Thymus (tissue), 11 donors: Measurements from ENCODE around the gene GTF2A2. TPM values are rescaled to one million over a fixed set of nuclear protein-coding genes. Genes with fewer than 3 reads are reported as not detected.

Experiments
- DNase-seq, 9 donors: peaks; one replicate each; pipeline ENCODE4 v3.0.0-alpha.2; 2013; ENCODE audit warnings: low spot score in 9 of 9, low read depth in 6 of 9, missing footprints in 1 of 9
- H3K27ac ChIP-seq, 2 donors: one replicate each; pipeline ENCODE4 v1.5.1; 2013; ENCODE audit warnings: control low read depth in 1 of 2, low read depth in 1 of 2, low read length in 1 of 2, mild to moderate bottlenecking in 1 of 2, moderate library complexity in 1 of 2
- H3K27me3 ChIP-seq, 2 donors: one replicate each; pipeline ENCODE4 v1.5.1; 2013; ENCODE audit warnings: low read length in 1 of 2; ENCODE audit not compliant: control insufficient read depth in 2 of 2, insufficient read depth in 1 of 2
- H3K36me3 ChIP-seq, 2 donors: one replicate each; pipeline ENCODE4 v1.5.1; 2013; ENCODE audit warnings: low read length in 1 of 2, mild to moderate bottlenecking in 1 of 2, moderate library complexity in 1 of 2; ENCODE audit not compliant: control insufficient read depth in 2 of 2, insufficient read depth in 2 of 2
- H3K4me1 ChIP-seq, 2 donors: one replicate each; pipeline ENCODE4 v1.5.1; 2013; ENCODE audit warnings: low read length in 2 of 2; ENCODE audit not compliant: control insufficient read depth in 2 of 2, insufficient read depth in 2 of 2
- H3K4me3 ChIP-seq, 2 donors: one replicate each; pipeline ENCODE4 v1.5.1; 2013; ENCODE audit warnings: low read length in 2 of 2, control low read depth in 1 of 2, mild to moderate bottlenecking in 1 of 2
- H3K9me3 ChIP-seq, 2 donors: one replicate each; pipeline ENCODE4 v1.5.1; 2013; ENCODE audit warnings: low read length in 1 of 2, mild to moderate bottlenecking in 1 of 2; ENCODE audit not compliant: control insufficient read depth in 2 of 2, insufficient read depth in 1 of 2
- WGBS: extraction: QIAGEN DNeasy Blood & Tissue Kit; methylation state at CpG from one replicate; pipeline ENCODE4 v1.1.7; 2013; 5-methylcytosine and 5-hydroxymethylcytosine counted together
- polyA plus RNA-seq: library from polyadenylated mRNA; stranded (reverse); fragments of 200-250 nt; gene quantifications from one replicate; pipeline ENCODE4 v1.2.3, GENCODE V29; 2013
- total RNA-seq: library from RNA; stranded (reverse); fragments of 120-200 nt; gene quantifications from one replicate; pipeline ENCODE4 v1.2.4, GENCODE V29; 2013
- donor health status: healthy.

GTF2A2 gene
- total and polyA plus RNA-seq, 2 donors, result 90.2 to 150 TPM

DNA sequence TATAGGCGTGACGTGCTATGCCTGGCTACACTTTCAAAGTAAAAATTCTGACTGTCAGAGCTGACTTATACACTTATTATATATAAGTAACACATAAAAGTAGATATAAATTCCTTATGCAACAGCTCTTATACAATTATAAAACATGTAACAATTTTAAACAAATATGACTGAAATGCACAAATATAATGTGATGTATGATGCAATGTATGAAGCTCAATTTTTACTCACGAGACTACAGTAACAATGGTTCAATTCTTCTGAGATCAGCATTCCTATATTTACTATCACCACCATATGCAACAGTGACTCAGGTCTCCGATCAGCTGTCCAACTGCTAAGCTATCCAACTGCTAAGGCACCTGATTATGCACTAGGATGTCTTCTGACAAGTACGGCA lies 23.6 kb upstream of the GTF2A2 start:
- no peak for DNase-seq
- H3K27me3 ChIP-seq, result no peaks in the 10 kb centered on the region
- peaks cover 35 to 55% of the 10 kb centered on the region in 2 donors for H3K36me3 ChIP-seq
- H3K4me1 ChIP-seq, result no peaks in the 10 kb centered on the region
- H3K9me3 ChIP-seq, result no peaks in the 10 kb centered on the region
- no peak overlapping the region for H3K27ac ChIP-seq
- WGBS, result 98% methylated on average over 4 of the region's 5 CpGs
- no peak overlapping the region for H3K4me3 ChIP-seq

GRCh38 chr15:59680346-59680745 lies 23.0 kb upstream of the GTF2A2 start:
- WGBS, result over 99% methylated on average over 6 of the region's 6 CpGs
- peaks cover 37 to 60% of the 10 kb centered on the region in 2 donors for H3K36me3 ChIP-seq

GRCh38 chr15:59678620-59679019 lies 21.3 kb upstream of the GTF2A2 start:
- no peak overlapping the region for H3K27ac ChIP-seq
- H3K4me1 ChIP-seq, result no peaks in the 10 kb centered on the region
- H3K27me3 ChIP-seq, result no peaks in the 10 kb centered on the region
- H3K36me3 ChIP-seq, result peaks cover 42 to 68% of the 10 kb centered on the region in 2 donors
- no peak overlapping the region for H3K4me3 ChIP-seq
- no peak for DNase-seq
- 89% methylated on average over 1 of the region's 1 CpG for WGBS
- no peaks in the 10 kb centered on the region for H3K9me3 ChIP-seq

More at GRCh38 chr15:59680346-59680745, 23.0 kb upstream of the GTF2A2 start:
- Histone ChIP-seq H3K27me3 (no peaks in the 10 kb centered on the region), H3K27ac (no peak overlapping the region), H3K4me1 (no peaks in the 10 kb centered on the region), H3K4me3 (no peak overlapping the region), H3K9me3 (no peaks in the 10 kb centered on the region)
- no peak for DNase-seq

DNA sequence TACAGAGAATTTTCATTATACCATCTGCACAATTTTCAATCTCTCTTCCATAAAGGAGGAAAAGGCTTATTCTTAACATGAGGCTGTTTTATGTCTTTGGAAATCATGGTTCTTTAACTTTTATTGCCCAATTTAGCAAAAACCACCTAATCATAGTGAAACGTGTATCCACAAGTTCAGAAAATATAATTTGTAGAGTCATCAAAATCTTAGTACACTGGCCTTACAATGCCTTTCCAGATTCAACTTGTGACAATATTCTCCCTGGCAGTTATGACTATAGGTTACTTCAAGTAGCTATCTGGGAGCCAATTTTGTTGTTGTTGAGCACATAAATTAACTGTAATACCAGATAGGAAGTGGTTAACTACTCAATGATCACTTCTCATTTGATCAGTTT lies 20.9 kb upstream of the GTF2A2 start:
- WGBS, result 96% methylated on average over 1 of the region's 1 CpG
- Histone ChIP-seq H3K27ac (no peak overlapping the region), H3K4me3 (no peak overlapping the region), H3K36me3 (peaks cover 46 to 72% of the 10 kb centered on the region in 2 donors), H3K27me3 (no peaks in the 10 kb centered on the region), H3K9me3 (no peaks in the 10 kb centered on the region), H3K4me1 (no peaks in the 10 kb centered on the region)
- DNase-seq, result no peak

- Histone ChIP-seq H3K27me3 (no peaks in the 10 kb centered on the region), H3K9me3 (no peaks in the 10 kb centered on the region), H3K4me3 (no peak overlapping the region), H3K4me1 (no peaks in the 10 kb centered on the region), H3K27ac (no peak overlapping the region), H3K36me3 (peaks cover 51 to 81% of the 10 kb centered on the region in 2 donors)
- 99% methylated on average over 23 of the region's 23 CpGs for WGBS
- no peak for DNase-seq
Observed at GRCh38 chr15:59676565-59676964, 19.2 kb upstream of the GTF2A2 start.

- H3K36me3 ChIP-seq, result peaks cover 40 to 76% of the 10 kb centered on the region in 2 donors
- H3K4me1 ChIP-seq, result no peaks in the 10 kb centered on the region
- DNase-seq, result no peak
- H3K4me3 ChIP-seq, result no peak overlapping the region
- no peak overlapping the region for H3K27ac ChIP-seq
- 97% methylated on average over 3 of the region's 3 CpGs for WGBS
- no peaks in the 10 kb centered on the region for H3K9me3 ChIP-seq
- H3K27me3 ChIP-seq, result no peaks in the 10 kb centered on the region
Observed at GRCh38 chr15:59674361-59674877, 17.1 kb upstream of the GTF2A2 start.

DNA sequence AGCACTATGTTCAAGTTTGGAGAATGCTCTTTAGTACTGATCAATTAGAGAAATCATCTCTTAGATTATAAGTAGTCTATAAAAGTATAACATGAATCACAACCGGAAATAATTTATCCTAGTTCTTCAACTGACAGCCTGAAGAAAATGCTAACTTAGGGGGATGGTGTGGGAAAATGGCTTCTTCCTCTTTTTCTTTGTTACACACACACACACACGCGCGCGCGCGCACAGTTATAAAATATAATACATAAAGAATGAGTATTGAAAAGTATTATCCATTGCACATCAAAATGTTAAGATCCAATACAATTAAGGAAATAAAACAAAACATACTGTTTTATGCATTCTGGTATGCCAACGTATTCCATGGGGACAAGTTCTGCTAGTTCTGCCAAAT lies 11.2 kb upstream of the GTF2A2 start:
- peaks cover 26 to 67% of the 10 kb centered on the region in 2 donors for H3K36me3 ChIP-seq

DNA sequence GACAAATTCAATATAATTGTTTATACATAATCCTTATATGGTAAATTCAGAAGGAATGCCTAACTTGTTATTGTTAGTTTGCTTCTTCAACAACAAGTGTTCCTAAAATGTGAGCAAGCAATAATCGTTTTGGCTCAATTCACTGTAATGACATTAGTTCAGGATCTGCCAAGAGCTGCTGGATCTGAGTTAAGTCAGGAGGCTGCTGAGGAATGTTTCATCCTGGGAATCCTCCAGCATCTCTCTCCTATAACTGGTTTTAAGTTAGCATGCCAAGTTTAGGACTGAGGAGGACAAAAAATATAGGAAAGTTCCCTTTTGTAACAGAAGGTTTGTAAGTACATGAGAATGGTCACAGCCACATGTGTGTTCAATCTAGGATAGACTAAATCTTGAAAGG lies 4.9 kb upstream of the GTF2A2 start:
- H3K27ac ChIP-seq, result no peak overlapping the region
- peaks cover 15 to 47% of the 10 kb centered on the region in 2 donors for H3K36me3 ChIP-seq
- H3K4me3 ChIP-seq, result no peak overlapping the region
- H3K27me3 ChIP-seq, result no peaks in the 10 kb centered on the region
- peaks cover 0 to 4% of the 10 kb centered on the region in 2 donors for H3K4me1 ChIP-seq
- 94% methylated on average over 1 of the region's 1 CpG for WGBS
- no peaks in the 10 kb centered on the region for H3K9me3 ChIP-seq
- no peak for DNase-seq

More for the DNA sequence above, 11.2 kb upstream of the GTF2A2 start:
- Histone ChIP-seq H3K27ac (no peak overlapping the region), H3K9me3 (no peaks in the 10 kb centered on the region), H3K27me3 (no peaks in the 10 kb centered on the region), H3K4me3 (no peak overlapping the region), H3K4me1 (no peaks in the 10 kb centered on the region)
- DNase-seq, result no peak
- WGBS, result 87% methylated on average over 8 of the region's 8 CpGs

GRCh38 chr15:59659366-59659765 lies 2.1 kb upstream of the GTF2A2 start:
- Histone ChIP-seq H3K4me1 (peaks cover 3 to 4% of the 10 kb centered on the region in 2 donors), H3K36me3 (peaks cover 5 to 31% of the 10 kb centered on the region in 2 donors), H3K27ac (no peak overlapping the region), H3K27me3 (no peaks in the 10 kb centered on the region), H3K4me3 (no peak overlapping the region), H3K9me3 (no peaks in the 10 kb centered on the region)
- DNase-seq, result no peak
- WGBS, result 95% methylated on average over 1 of the region's 1 CpG
